Ovary (tissue), 9 donors: ENCODE measurements around the gene PLXNA4. TPM values are rescaled to one million over a fixed set of nuclear protein-coding genes. Genes with fewer than 3 reads are reported as not detected.

Experiments used
- DNase-seq, 5 donors: peaks; one replicate each; pipeline ENCODE4 v3.0.0-alpha.2; 2019 to 2020
- H3K27ac ChIP-seq, 2 donors: fragments of 200-600 bp; one replicate each; pipeline versions ENCODE4 v1.5.1 to v1.8.0; 2019 to 2022
- H3K27me3 ChIP-seq: fragments of 200-600 bp; one replicate; pipeline ENCODE4 v1.8.0; 2022
- H3K36me3 ChIP-seq: fragments of 200-600 bp; sonication (generic); one replicate; pipeline ENCODE4 v1.5.1; 2019
- H3K4me1 ChIP-seq: one replicate; pipeline ENCODE4 v1.8.1; 2013; ENCODE audit warnings: mild to moderate bottlenecking, moderate library complexity; ENCODE audit not compliant: insufficient read depth
- H3K4me3 ChIP-seq: fragments of 200-600 bp; sonication (generic); one replicate; pipeline ENCODE4 v1.5.1; 2017
- H3K9me3 ChIP-seq, 2 donors: fragments of 200-600 bp in 1 of 2; sonication (generic) in 1 of 2; one replicate each; pipeline versions ENCODE4 v1.5.1 to v1.8.1; 2013 to 2019; ENCODE audit warnings: mild to moderate bottlenecking in 1 of 2, moderate library complexity in 1 of 2
- CTCF ChIP-seq, 3 donors: fragments of 450-650 bp in 2 of 3; fragments of 200-600 bp in 1 of 3; IDR thresholded peaks; one replicate each; pipeline versions ENCODE4 v1.5.1 to v1.8.0; 2016 to 2022; ENCODE audit warnings: antibody characterized with exemption in 3 of 3, mild to moderate bottlenecking in 1 of 3
- EP300 ChIP-seq: sonication (generic); formaldehyde crosslinking; IDR thresholded peaks from one replicate; pipeline ENCODE4 v1.6.1; 2017; ENCODE audit warnings: antibody characterized with exemption
- POLR2A ChIP-seq: fragments of 450-650 bp; IDR thresholded peaks from one replicate; pipeline ENCODE4 v1.6.1; 2017; ENCODE audit warnings: antibody characterized with exemption, mild to moderate bottlenecking, moderate library complexity
- WGBS, 3 donors: extraction: QIAGEN DNeasy Blood & Tissue Kit in 1 of 3; methylation state at CpG; one replicate each; pipeline versions ENCODE4 v1.1.5 to v1.1.7; 2013 to 2017; 5-methylcytosine and 5-hydroxymethylcytosine counted together
- intact Hi-C, 4 donors: fragments of 100-400 bp; cut with DNase I; formaldehyde crosslinking; loops; one replicate each; pipeline versions ENCODE4 v1.11.0 to v1.15.1; 2022 to 2023
- polyA plus RNA-seq, 2 donors: library from polyadenylated mRNA; stranded (reverse); fragments of 200-250 nt in 1 of 2; fragments of 350-450 nt in 1 of 2; fragmentation: Illumina TruSeq in 1 of 2; extraction: RNeasy Lipid Tissue Mini Kit (QIAGEN cat#74804) in 1 of 2; gene quantifications; one replicate each; pipeline ENCODE4 v1.2.3, GENCODE V29; 2013 to 2014
- total RNA-seq, 7 donors: library from RNA; depleted of rRNA in 2 of 7; stranded (reverse); fragments of >200 nt in 2 of 7; fragmentation: NEBNext Ultra II Directional in 3 of 7; extraction: Animal tissue kit (Norgen Biotek cat#: 25700) in 3 of 7; gene quantifications; one replicate each; pipeline versions ENCODE4 v1.1.0 to v1.2.4, GENCODE V29; 2016 to 2023
- donor health status: DM: no; HTN: no; CAD: no; lungs with moderate emphysema.
- donor health status: DM: no; HTN: no; CAD: no.
- donor health status: Bipolar disorder and iron deficiency.
- donor health status: DM: yes; HTN: yes; CAD: no.
- donor health status: DM: no; HTN: no; CAD: no.
- donor health status: DM: yes; HTN: yes; CAD: no.

PLXNA4 gene
- total and polyA plus RNA-seq, 9 donors = 5.1 to 39.9 (median 11.4) TPM

GRCh38 chr7:132504071-132504470 is 72.2 kb downstream of the PLXNA4 start:
- WGBS, 3 donors = 88 to 95% (median 95%) methylated on average over 5 of the region's 5 CpGs
- no peak for TF ChIP-seq POLR2A
- no peak for TF ChIP-seq EP300
- Histone ChIP-seq H3K4me1 (peaks cover 5% of the 10 kb centered on the region), H3K9me3 (no peaks in the 10 kb centered on the region), H3K27ac (no peak overlapping the region), H3K36me3 (no peaks in the 10 kb centered on the region), H3K27me3 (no peaks in the 10 kb centered on the region), H3K4me3 (no peak overlapping the region)
- DNase-seq = no peak
- intact Hi-C loops = loop anchor here in 2 of 4 donors (5.0 to 10.0 kb wide), 2 partner anchors 179 to 182 kb away; no protein-coding TSS in a partner anchor

DNA sequence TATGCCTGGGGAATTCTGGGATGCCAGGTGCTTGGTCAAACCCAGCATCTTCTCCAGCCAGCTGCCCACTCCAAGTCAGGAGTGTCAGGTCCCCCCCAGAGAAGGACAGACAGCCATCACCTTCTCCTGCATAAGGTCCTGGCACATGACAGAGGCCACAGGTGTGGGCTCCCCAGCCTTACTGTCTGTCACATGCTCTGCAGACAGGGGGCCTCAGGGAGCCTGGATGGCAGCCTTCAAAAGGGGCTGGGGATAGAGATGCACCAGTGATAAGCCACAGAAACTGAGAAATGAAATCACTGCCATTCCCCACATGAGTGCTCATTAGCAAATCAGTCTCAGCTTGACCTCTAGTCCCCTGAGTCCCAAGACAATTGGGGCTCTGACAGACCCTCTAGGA is 72.9 kb downstream of the PLXNA4 start:
- Histone ChIP-seq H3K4me1 (peaks cover 7% of the 10 kb centered on the region), H3K27ac (no peak overlapping the region), H3K9me3 (no peaks in the 10 kb centered on the region), H3K27me3 (no peaks in the 10 kb centered on the region), H3K4me3 (no peak overlapping the region), H3K36me3 (no peaks in the 10 kb centered on the region)
- TF ChIP-seq POLR2A (no peak), CTCF (IDR thresholded peaks at IDR 0.05) (no peak), EP300 (no peak)
- intact Hi-C loops = loop anchor here in 2 of 4 donors (5.0 to 10.0 kb wide), 2 partner anchors 179 to 181 kb away; no protein-coding TSS in a partner anchor
- DNase-seq = no peak

- no peak overlapping the region for H3K4me3 ChIP-seq
- no peak for DNase-seq
- no peaks in the 10 kb centered on the region for H3K27me3 ChIP-seq
- H3K9me3 ChIP-seq = no peaks in the 10 kb centered on the region
- intact Hi-C loops = loop anchor here in 2 of 4 donors (5.0 to 10.0 kb wide), 2 partner anchors 177 to 180 kb away; no protein-coding TSS in a partner anchor
- H3K36me3 ChIP-seq = no peaks in the 10 kb centered on the region
- WGBS, 3 donors = 90 to 93% (median 91%) methylated on average over 7 of the region's 7 CpGs
- no peak for TF ChIP-seq CTCF (IDR thresholded peaks at IDR 0.05)
- no peak for TF ChIP-seq EP300
- TF ChIP-seq POLR2A = no peak
- H3K27ac ChIP-seq = no peak overlapping the region
- peaks cover 7% of the 10 kb centered on the region for H3K4me1 ChIP-seq
Measured at GRCh38 chr7:132501956-132502355, 74.3 kb downstream of the PLXNA4 start.

DNA sequence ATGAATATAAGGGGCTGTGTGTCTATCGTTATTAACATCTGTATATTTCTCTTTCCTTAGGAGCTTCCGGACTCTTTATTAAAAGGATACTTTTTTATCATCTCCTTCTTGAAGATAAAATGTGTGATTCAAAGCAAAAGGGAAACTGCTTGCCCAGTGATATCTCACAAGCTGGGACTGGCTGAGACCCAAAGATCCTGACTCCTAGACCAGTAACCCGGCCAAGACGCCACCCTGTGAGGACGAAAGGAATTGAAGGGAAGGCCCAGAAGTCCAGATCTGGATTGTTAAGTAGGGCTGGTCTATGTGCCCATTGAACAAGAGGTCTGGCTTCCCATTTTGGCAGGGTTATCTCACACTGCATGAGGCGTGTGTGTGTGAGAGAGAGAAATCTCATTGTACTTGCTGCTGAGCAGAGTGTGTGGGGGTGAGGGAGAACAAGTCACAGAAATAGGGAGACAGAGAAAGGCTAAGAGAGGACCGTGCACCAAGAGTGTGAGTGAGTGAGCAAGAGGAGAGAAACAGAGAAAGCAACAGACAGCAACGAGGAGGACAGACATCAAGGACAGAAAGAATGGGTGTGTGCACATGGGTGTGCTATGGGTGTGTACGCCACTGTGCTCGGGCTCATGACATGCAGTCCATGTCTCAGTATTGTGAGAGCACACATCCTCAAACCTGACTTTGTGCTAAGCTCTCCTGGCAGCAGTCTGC is 75.4 kb downstream of the PLXNA4 start:
- WGBS, 3 donors = 39 to 46% (median 44%) methylated on average over 10 of the region's 10 CpGs
- TF ChIP-seq POLR2A (no peak), CTCF (IDR thresholded peaks at IDR 0.05) (peak; percentile 16 to 48 (median 45))
- Histone ChIP-seq H3K27ac (no peak overlapping the region), H3K9me3 (no peaks in the 10 kb centered on the region), H3K4me1 (peaks cover 7% of the 10 kb centered on the region), H3K36me3 (no peaks in the 10 kb centered on the region), H3K4me3 (no peak overlapping the region), H3K27me3 (no peaks in the 10 kb centered on the region)
- peak; percentile 59 to 79 (median 75) for DNase-seq
- intact Hi-C loops = loop anchor here in 2 of 4 donors (5.0 to 10.0 kb wide), 2 partner anchors 176 to 179 kb away; no protein-coding TSS in a partner anchor

DNA sequence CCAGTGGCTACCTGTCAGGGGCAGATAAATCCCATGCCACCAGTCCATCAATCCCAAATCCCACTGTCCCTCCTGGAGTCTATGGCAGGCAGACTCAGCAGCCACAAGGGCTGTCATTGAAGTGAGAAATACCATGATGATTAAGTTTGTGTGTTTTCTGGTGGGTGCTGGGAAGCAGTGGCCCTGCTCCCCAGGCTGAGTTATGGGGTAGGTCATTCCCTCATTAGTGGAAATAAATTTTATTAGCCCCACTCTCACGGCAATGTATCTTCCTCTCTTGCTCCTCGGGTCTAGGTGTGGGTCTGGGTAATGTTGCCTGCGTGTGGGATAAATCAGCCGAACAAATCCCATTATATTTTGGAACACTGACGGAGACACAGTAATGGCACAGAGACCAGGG is 76.8 kb downstream of the PLXNA4 start:
- no peak overlapping the region for H3K27ac ChIP-seq
- peaks cover 3% of the 10 kb centered on the region for H3K4me1 ChIP-seq
- DNase-seq = no peak
- H3K36me3 ChIP-seq = no peaks in the 10 kb centered on the region
- H3K4me3 ChIP-seq = no peak overlapping the region
- TF ChIP-seq EP300 (no peak), POLR2A (no peak), CTCF (IDR thresholded peaks at IDR 0.05) (no peak)
- 94 to 98% (median 96%) methylated on average over 5 of the region's 5 CpGs for WGBS, 3 donors
- intact Hi-C loops = no loop called here
- no peaks in the 10 kb centered on the region for H3K9me3 ChIP-seq
- no peaks in the 10 kb centered on the region for H3K27me3 ChIP-seq
